GM18520 (cell line): ENCODE results near the gene CPN1.
"Not testable (repeated sequence)": the region's sequence is repeated elsewhere in the genome, so short reads cannot be mapped to it uniquely, and the experiment has no call there.

Experiments
- ATAC-seq: cut with Tn5 transposase; IDR thresholded peaks from one replicate; pipeline ENCODE4 v1.9.1; 2021; ENCODE audit not compliant: unreplicated experiment

CPN1 gene

DNA sequence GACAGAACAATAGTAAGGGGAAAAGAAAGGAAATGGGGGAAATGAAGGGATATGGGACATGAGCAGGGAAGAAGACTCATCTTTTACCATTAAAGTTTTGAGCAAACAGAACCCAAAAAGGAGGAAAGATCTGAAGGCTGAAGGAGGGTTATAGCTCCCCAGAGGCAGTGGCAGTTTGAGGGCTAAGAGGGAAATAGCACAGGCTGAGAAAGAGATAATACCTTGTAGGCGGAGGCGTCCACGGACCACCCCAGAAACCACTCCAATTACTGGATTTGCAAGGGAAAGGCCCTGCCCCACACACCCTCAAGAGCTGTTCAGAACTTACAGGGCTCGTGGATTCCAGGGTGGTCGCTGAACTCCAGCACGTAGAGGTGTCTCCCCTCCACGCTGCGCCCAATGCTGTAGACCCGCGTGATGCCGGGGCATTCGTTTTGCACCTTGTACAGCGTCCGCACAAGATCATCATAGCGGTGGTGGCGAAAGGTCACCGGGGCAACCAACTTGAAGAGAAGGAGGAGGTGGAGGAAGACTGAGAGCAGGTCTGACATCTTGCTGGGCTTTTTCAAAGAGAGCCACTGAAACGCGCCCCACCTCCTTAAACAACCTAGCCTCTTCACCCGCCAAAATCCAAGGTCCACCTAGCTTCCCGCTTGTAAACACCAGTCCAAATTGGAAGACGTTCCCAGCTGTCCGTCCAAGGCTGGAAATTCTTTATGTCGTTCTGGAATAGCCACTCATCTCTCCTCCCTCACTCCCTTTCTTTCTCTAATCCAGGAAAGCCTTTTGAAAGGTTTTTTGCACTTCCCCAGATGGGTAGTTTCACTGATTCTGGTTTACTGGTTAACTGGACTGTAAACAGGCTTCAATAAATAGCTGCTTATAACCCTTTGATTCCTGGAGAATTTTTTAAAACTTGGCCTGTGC, at the start of gene CPN1:
Gene CPN1 (minus strand): TSS at position 795 of the 927 bp plus-strand sequence. CDS start 244 bp downstream, at position 551.
- ATAC-seq: no peak

DNA sequence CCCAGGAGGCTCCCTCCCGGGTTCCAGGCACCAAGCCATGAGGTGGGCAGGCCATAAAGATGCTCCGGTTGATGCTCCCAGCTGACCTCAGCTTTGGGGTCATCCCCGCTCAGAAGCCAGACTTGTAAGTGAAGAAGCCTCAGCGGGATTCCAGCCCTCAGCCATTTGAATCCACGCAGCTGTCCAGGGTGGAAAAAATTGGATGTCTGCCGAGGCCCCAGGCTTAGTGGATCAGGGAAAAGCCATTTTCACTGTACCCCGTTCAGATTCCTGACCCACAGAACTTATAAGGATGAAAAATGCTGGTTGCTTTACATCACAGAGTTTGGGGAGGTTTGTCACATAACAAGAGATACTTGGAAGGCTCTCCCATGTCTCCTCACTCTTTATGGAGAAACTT, 49.2 kb upstream of the CPN1 start:
- ATAC-seq: no peak

DNA sequence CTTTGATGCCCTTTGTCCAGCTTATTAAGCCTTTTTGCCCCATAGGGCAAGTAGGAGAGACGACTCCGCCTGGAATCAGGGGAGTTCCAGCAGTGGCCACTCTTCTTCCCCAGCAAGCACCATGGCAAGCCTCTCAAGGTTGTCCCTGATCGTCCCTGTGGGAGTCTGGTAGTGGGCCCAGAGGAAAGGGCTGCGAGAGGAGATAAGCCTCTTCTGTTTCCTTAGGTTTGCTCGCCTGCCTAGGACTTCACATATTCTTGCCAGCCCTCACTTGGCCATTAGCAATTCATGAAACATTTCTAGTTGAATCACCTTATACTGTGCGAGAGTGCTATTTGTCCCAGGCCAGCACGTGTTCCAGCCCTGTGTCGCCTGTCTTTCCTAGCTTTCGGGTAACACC, 47.8 kb upstream of the CPN1 start:
- no peak for ATAC-seq

DNA sequence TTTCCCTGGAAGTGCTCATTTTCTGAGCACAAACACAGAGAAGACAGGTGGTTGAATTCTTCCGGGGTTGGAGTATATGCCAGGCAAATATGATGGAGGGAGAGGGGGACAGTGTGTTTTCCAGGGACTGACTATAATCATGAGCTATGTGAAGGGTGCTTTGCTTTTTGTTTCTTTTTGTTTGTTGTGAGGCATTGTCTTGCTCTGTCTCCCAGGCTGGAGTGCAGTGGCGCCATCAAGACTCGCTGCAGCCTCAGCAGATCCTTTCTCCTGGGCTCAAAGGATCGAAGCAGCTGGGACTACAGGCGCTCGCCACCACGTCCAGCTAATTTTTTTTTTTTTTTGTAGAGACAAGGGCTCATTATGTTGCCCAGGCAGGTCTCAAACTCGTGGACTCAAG, 47.3 kb upstream of the CPN1 start:
- no peak for ATAC-seq

DNA sequence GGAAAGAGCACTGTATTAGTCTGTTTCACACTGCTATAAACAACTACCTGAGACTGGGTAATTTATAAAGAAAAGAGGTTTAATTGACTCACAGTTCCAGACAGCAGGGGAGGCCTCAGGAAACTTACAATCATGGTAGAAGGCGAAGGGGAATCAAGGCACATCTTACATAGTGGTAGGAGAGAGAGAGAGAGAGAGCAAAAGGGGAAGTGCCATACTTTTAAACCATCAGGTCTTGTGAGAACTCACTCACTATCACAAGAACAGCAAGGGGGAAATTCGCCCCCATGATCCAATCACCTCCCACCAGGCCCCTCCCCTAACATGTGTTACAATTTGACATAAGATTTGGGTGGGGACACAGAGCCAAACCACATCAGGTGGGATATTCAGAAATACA, 43.7 kb upstream of the CPN1 start:
- ATAC-seq: not testable (repeated sequence)

DNA sequence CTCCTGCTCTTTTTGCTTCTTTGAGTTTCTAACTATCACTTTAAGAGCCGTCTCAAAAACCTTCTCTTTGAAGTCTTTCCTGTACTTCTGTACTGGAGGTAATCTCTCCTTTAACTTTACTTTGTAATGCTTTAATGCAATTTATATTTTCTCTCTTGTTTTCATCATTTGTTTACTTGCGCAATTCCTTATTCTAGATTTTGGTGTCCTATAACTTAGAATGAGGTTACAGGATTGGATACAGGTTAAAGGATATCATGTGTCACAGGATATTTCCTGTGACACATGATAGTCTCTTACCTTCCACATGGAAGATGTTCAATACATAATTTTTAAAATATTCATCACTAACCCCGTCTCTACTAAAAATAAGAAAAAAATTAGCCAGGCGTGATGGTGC, 42.4 kb upstream of the CPN1 start:
- ATAC-seq: no peak

DNA sequence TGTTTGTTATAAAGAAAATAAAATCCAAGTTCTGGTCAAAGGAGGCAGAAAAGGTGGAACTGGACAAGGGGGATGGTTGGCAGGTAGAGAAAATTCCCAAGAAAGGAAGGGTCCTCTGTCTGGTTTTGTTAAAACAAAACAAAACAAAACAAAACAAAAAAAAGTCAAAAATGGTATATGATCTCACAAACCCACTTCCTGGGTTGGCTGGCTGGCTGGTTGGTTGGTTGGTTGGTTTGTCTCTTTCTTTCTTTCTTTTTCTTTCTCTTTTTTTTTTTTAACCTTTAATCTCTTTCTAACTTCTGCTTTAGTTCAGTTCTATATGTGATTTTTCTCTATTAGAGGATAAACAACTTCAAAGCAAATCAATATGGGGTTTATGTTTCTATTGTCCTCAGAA, 41.1 kb upstream of the CPN1 start:
- no peak for ATAC-seq

DNA sequence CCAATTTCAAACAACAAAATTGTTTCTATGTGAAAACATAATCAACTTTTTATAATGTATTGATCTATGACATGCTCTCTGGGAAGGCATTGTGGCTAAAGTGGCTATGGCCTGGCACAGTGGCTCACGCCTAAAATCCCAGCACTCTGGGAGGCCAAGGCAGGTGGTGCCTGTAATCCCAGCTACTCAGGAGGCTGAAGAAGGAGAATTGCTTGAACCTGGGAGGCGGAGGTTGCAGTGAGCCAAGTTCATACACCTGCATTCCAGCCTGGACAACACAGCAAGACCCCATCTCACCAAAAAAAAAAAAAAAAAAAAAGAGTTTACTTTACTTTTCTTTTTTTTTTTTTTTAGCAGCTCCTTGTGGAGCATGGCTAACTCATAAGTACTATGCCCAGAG, 38.9 kb upstream of the CPN1 start:
- ATAC-seq: no peak

DNA sequence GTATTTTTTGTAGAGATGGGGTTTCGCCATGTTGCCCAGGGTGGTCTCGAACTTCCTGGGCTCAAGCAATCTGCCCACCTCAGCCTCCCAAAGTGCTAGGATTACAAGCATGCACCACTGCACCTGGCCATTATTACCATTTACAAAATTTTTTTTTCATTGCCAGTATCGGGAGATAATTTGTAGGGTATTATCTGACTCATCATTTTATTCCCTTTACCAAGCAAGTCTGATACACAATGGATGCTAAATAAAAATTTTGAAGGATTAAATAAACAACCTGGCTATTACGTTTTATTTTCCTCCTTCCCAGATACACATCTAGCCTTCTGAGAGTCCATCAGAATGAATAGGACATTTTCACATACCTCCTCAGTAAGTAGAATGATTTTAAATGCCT, 38.1 kb upstream of the CPN1 start:
- no peak for ATAC-seq

DNA sequence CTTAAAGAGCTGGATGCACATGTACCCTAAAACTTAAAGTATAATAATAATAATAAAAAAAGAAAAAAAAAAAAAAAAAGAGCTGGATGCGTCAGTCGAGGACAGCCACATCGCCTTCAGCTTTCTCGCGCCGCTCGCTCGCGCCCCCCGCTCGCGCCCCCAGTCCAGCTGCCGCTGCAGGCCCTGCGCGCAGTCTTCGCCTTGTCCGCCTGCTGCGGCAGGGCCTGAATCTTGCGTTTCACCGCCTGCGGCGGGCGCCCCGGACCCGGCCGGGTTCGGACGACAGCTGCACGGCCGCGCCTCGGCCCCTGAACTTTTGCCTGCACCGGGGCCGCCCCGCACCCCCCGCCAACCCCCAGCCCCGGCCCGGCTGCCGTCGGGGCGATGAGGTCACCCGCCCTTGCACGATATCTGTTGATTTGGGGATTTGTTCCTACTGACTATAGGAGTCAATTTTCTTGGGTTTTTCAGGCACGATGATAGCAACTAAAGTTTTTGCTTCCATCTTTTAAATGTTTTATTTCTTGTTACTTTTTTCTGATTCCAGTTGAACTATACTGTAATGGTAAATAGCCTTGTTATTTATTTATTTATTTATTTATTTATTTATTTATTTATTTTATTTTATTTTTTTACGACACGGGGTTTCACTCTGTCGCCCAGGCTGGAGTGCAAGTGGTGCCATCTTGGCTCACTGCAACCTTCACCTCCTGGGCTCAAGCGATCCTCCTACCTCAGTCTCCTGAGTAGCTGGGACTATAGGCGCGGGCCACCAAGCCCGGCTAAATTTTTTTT, 33.5 kb upstream of the CPN1 start:
- no peak for ATAC-seq

DNA sequence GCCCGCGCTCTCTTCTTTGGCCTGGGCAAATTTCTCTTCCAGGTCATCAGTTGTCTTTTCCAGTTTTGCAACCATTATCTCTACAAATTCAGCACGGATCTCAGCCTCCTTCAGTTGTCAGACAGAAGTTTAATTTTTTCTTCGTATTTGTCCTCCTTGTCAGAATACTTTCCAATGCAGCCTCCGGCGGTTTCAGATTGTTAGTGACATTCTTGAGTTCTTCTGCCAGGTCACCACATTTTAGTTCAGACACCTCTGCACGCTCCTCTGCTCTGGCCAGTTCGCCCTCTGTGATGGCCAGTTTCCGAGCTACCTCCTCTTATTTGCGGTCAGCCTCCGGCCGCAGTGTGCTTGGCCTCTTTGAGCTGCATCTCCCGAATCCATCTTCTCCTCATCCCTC, 32.8 kb upstream of the CPN1 start:
- no peak for ATAC-seq

DNA sequence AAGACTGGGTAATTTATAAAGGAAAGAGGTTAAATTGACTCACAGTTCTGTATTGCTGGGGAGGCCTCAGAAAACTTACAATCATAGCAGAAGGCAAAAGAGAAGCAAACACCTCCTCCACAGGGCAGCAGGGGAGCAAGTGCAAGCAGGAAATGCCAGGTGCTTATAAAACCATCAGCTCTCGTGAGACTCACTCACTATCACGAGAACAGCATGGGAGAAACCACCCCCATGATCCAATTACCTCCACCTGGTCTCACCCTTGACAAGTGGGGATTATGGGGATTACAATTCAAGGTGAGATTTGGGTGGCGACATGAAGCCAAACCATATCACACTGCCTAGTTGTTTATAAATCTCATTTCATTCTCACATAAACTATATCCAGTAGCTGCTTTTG, 28.0 kb upstream of the CPN1 start:
- no peak for ATAC-seq

DNA sequence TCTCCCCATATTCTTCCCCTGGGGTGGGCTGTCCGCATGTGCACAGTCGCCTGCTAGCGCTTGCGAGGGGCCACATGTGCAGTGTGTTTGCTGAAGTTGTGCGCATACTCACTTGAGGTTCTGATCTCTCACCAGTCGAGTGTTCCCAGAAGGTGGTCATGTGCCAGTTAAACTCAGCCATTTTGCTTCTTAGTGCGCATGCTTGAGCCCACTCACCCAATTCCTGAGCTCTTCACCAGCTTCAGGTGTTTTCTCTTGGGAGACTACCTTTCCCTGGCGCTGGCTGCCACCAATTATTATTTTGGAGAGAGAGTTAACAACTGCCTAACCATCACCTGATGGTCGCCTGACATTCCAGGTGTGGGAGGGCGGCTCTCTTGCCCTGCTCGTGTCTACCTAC, 25.2 kb upstream of the CPN1 start:
- ATAC-seq: no peak

DNA sequence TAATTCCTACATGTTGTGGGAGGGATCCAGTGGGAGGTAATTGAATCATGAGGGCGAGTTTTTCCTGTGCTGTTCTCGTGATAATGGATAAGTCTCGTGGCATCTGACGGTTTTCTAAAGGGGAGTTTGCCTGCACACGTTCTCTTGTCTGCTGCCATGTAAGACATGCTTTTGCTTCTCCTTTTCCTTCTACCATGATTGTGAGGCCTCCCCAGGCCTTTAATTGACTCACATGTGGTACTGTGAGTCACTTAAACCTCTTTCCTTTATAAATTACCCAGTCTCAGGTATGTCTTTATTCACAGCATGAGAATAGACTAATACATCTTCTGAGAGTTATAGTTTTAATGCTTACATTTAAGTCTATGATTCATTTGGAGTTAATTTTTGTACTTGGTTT, 22.6 kb upstream of the CPN1 start:
- ATAC-seq: no peak

DNA sequence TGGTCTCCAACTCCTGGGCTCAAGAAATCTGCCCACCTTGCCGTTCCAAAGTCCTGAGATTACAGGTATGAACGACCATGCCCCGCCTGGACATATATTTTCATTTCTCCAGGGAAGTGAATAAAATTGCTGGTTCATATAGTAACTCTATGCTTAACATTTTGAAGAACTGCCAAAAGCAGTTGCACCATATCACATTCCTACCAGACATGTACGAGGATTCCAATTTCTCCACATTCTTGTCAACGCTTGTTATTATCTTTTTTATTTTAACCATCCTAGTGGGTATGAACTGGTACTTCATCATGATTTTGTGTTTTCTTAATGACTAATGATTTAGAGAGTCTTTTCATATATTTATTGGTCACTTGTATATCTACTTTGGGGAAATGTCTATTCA, 21.9 kb upstream of the CPN1 start:
- ATAC-seq: no peak

DNA sequence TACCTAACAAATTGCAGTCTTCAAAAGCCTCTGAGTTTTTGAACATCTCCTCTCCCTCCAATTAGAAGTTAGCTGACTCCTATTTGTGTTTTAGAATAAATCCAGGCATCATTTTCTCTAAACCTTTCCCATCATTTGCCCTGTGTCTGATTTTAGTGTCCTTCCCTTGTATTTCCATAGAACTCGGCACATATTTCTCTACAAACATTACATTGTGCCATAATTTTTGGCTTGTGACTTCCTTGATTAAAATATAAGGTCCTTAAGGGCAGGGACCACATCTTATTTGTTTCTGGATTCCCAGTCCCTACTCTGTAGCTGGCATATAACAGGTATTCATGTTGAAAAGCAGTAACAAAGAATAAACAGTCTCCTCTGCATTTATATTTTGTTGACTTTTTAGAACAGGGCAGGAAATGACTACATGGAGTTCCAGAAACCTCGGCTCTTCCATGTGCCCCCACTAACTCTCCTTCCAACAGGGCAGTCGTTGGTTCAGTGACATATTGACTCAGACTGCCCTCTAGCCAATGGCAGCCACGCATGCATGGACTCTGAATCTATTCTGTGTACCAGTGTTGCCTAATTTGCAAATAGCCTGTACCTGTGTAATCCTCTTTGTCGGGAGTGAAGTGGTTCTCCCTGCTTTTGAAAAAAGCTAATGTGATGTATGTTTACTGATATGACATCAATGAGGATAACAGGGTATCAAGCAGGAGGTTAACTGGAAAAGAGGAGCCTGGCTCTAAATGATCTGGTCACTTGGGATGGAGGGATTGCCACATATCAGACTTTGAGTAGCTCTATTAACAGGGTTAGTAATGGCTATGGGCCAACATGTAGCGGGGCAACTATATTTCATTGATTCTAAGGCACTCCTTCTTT, 19.8 kb upstream of the CPN1 start:
- no peak for ATAC-seq

DNA sequence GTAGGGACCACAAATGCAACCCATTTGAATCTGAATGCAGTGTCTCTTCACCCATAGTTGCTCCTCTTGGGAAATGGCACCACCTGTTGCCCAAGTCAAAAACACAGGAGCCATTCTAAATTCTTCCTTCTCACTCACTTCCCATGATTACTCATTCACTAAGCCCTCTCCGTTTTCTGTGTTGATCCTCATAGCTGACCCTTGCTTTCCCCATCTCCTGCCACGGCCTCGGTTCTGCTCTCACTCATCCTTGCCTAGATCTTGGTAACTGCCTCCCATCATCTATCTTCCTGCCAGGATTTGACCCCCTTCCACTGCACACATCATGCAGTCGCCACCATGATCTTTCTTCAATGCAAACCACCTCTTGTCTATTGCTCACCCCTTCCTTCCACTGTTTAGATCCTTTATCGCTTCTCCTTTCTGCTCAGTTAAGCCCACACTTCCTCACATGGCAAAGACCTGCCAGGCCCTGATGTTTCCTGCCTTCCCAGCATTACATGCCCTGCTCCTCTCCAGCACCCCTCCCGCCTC, 19.0 kb upstream of the CPN1 start:
- ATAC-seq: no peak

DNA sequence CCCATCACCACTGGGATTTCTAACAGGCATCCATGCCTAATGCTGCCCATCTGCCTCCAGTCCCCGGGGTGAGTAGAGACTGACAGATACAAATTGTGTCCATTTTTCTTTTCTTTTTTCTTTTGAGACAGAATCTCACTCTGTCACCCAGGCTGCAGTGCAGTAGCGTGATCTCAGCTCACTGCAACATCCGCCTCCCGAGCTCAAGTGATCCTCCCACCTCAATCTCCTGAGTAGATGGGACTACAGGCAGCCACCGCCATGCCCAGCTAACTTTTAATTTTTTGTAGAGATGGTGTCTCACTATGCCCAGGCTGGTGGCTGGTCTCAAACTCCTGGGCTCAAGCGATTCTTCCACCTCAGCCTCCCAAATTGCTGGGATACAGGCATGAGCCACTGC, 7.6 kb upstream of the CPN1 start:
- no peak for ATAC-seq

DNA sequence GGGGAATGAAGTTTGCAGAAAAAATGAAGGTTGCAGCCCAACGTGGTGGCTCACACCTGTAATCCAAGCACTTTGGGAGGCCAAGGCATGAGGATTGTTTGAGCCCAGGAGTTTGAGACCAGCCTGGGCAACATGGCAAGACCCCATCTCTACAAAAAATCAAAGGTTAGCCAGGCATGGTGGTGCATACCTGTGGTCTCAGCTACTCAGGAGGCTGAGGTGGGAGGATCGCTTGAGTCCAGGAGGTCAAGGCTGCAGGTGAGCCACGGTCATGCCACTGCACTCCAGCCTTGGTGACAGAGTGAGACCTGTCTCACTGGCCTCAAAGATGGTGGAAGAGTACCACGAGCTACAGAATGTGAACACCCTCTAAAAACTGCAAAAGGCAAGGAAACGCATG, 5.0 kb upstream of the CPN1 start:
- ATAC-seq: not testable (repeated sequence)

DNA sequence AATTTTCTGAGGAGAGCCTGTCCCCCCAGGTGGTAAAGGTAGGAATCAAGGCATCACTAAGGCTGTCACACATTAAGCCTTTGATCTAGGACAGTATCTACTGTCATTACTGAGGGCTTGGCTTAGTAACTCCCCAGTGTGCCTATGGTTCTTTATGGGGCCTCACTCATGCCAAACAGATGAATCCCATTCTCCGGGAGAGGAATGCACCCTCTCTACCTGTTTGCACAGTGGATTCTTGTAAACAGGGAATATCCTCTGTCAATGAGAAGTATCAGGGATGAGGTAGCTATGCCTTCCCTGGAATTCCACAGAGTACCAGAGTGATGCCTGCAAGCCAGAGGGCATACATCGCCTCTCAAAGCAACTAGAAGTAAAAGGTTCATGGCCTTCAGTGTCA, 3.9 kb upstream of the CPN1 start:
- no peak for ATAC-seq

DNA sequence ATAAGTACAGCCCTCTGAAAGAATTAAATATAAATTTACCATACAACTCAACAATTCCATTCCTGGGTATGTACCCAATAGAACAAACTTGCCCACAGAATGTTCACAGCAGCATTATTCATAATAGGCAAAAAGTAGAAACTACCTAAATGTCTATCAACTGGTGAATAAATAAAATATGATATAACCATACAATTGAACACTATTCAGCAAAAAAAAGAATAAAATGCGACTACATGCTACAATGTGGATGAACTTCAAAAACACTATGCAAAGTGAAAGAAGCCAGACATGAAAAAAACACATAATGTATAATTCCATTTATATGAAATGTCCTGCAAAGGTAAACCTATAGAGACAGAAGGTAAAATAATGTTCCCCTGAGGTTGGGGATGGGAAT, 2.0 kb upstream of the CPN1 start:
- no peak for ATAC-seq
